Measurements from ENCODE around the gene SESTD1. TPM values are rescaled to one million over a fixed set of nuclear protein-coding genes. Genes with fewer than 3 reads are reported as not detected.
A peak's percentile ranks its signal among the peaks of the same experiment; 100 is the strongest.

SESTD1 gene
- total RNA-seq, 1 experiment from 2014 or later: 26.6 TPM

- ChIA-PET POLR2A (no interaction called here), RAD21 (ENCODE audit: low non-redundant PET in 1 of 2, low total read pairs in 2 of 2, uncharacterized antibody in 2 of 2, unreplicated experiment in 2 of 2) (interaction anchor here in 1 of 2 experiments (0.7 kb wide), 1 partner anchor 588 kb away, joined by 3 read pairs; no protein-coding TSS in a partner anchor), CTCF (no interaction called here)
- Histone ChIP-seq H3K4me1 (ENCODE audit: control insufficient read depth in 1 of 2, insufficient read depth in 2 of 2, low read length in 2 of 2) (peaks cover 22 to 32% of the 10 kb centered on the region in 2 experiments; a peak in 3 of 4 replicates), H2AFZ (ENCODE audit: low read depth, low read length, poor library complexity, severe bottlenecking) (no peak overlapping the region), H3K9me2 (ENCODE audit: insufficient read depth) (no peaks in the 10 kb centered on the region), H3K27ac (ENCODE audit: low read depth, low read length) (no peak overlapping the region), H4K20me1 (ENCODE audit: insufficient read depth) (no peaks in the 10 kb centered on the region), H3K27me3 (ENCODE audit: insufficient read depth, low read length) (no peaks in the 10 kb centered on the region), H3K9me3 (ENCODE audit: control insufficient read depth in 1 of 2, insufficient read depth in 1 of 2, low read depth in 1 of 2, low read length in 2 of 2) (no peaks in the 10 kb centered on the region), H3K4me2 (ENCODE audit: low read length) (peak overlapping the region; percentile 6; the same call in 1 of the 2 replicates), H3K36me3 (ENCODE audit: control insufficient read depth in 1 of 2, insufficient read depth in 2 of 2, low read length in 2 of 2) (0 out of 4 replicates have a peak, but pooled peaks cover 0 to 2% of the 10 kb centered on the region in 2 experiments), H3K4me3 (replicated peaks in 1 of 2; ENCODE audit: low read depth in 1 of 2, low read length in 2 of 2) (no peak overlapping the region), H3K9ac (ENCODE audit: low read length) (no peak overlapping the region), H3K79me2 (ENCODE audit: insufficient read depth, low read length) (no peaks in the 10 kb centered on the region)
- intact Hi-C loops (cut with micrococcal nuclease): no loop called here
- no TSS peak for BruUV-seq (replicated peaks)
- TF ChIP-seq SP1 (IDR thresholded peaks at IDR 0.05; ENCODE audit: low read depth) (no peak), FOSL1 (IDR thresholded peaks at IDR 0.05; ENCODE audit: low read depth) (peak; percentile 31; the same call in 1 of the 2 replicates), CEBPB (IDR thresholded peaks at IDR 0.05; ENCODE audit: low read depth) (peak; percentile 18; the same call in 1 of the 2 replicates)
- ATAC-seq (no peak; the same call in 1 of the 2 replicates), DNase-seq (ENCODE audit: low read depth, low spot score) (no peak)
Observed at GRCh38 chr2:179104736-179105135, 159.9 kb downstream of the SESTD1 start.

- POLR2A ChIA-PET: no interaction called here
- TF ChIP-seq POLR2AphosphoS5 (IDR thresholded peaks at IDR 0.05; ENCODE audit: low read depth, low read length) (no peak), FOSL1 (IDR thresholded peaks at IDR 0.05; ENCODE audit: low read depth) (no peak), MAX (IDR thresholded peaks at IDR 0.05) (no peak), CBX3 (IDR thresholded peaks at IDR 0.05; ENCODE audit: low read depth) (no peak), TCF7L2 (IDR thresholded peaks at IDR 0.05; ENCODE audit: borderline replicate concordance, extremely low read depth, insufficient read depth, insufficient read length) (no peak), EZH2phosphoT487 (IDR thresholded peaks at IDR 0.05; ENCODE audit: borderline replicate concordance) (no peak), SRF (IDR thresholded peaks at IDR 0.05; ENCODE audit: low read depth) (no peak), ATF3 (IDR thresholded peaks at IDR 0.05) (no peak), JUND (IDR thresholded peaks at IDR 0.05) (no peak), SIN3A (IDR thresholded peaks at IDR 0.05; ENCODE audit: low read depth) (no peak), CTCF (IDR thresholded peaks at IDR 0.05 in 2 of 3, conservative IDR thresholded peaks at IDR 0.05 in 1 of 3; ENCODE audit: borderline replicate concordance in 1 of 3, insufficient read depth in 1 of 3, low read depth in 2 of 3, low read length in 2 of 3) (no peak), REST (IDR thresholded peaks at IDR 0.05; ENCODE audit: low read depth) (no peak), ZNF274 (IDR thresholded peaks at IDR 0.05; ENCODE audit: low read depth, low read length) (no peak)
Observed at GRCh38 chr2:179098080-179098689, 166.4 kb downstream of the SESTD1 start.

More at GRCh38 chr2:179098080-179098689, 166.4 kb downstream of the SESTD1 start:
- Histone ChIP-seq H3K4me3 (replicated peaks in 1 of 2; ENCODE audit: low read depth in 1 of 2, low read length in 2 of 2) (no peak overlapping the region), H3K9ac (ENCODE audit: low read length) (no peak overlapping the region), H3K4me2 (ENCODE audit: low read length) (no peak overlapping the region), H3K9me2 (ENCODE audit: insufficient read depth) (no peaks in the 10 kb centered on the region), H3K9me3 (ENCODE audit: control insufficient read depth in 1 of 2, insufficient read depth in 1 of 2, low read depth in 1 of 2, low read length in 2 of 2) (no peaks in the 10 kb centered on the region), H3K27ac (ENCODE audit: low read depth, low read length) (no peak overlapping the region), H3K4me1 (ENCODE audit: control insufficient read depth in 1 of 2, insufficient read depth in 2 of 2, low read length in 2 of 2) (no peaks in the 10 kb centered on the region), H4K20me1 (ENCODE audit: insufficient read depth) (no peaks in the 10 kb centered on the region), H3K79me2 (ENCODE audit: insufficient read depth, low read length) (no peaks in the 10 kb centered on the region), H3K36me3 (ENCODE audit: control insufficient read depth in 1 of 2, insufficient read depth in 2 of 2, low read length in 2 of 2) (no peaks in the 10 kb centered on the region), H2AFZ (ENCODE audit: low read depth, low read length, poor library complexity, severe bottlenecking) (no peak overlapping the region), H3K27me3 (ENCODE audit: insufficient read depth, low read length) (no peaks in the 10 kb centered on the region)
- intact Hi-C loops (cut with micrococcal nuclease): no loop called here
- ChIA-PET RAD21 (ENCODE audit: low non-redundant PET in 1 of 2, low total read pairs in 2 of 2, uncharacterized antibody in 2 of 2, unreplicated experiment in 2 of 2) (no interaction called here), CTCF (no interaction called here)
- no peak for DNase-seq (ENCODE audit: low read depth, low spot score)
- ATAC-seq: no peak
- BruUV-seq (replicated peaks): TSS peak; percentile 30

Data from HCT116 (cell line).